NT2/D1 (cell line): ENCODE data around the gene MYOF.

Source experiments
- DNase-seq: peaks from one replicate; pipeline ENCODE4 v3.0.0-alpha.2; 2011; ENCODE audit warnings: low read depth, low spot score
- H3K27me3 ChIP-seq: 2 replicates; pipeline ENCODE4 v1.6.0; 2011; ENCODE audit warnings: mild to moderate bottlenecking; ENCODE audit not compliant: insufficient read length, insufficient read depth
- H3K36me3 ChIP-seq: 2 replicates; pipeline ENCODE4 v1.6.1; 2011; ENCODE audit warnings: mild to moderate bottlenecking, low read length, mixed read lengths; ENCODE audit not compliant: insufficient read depth, insufficient read length
- H3K4me1 ChIP-seq: 2 replicates; pipeline ENCODE4 v1.5.1; 2011; ENCODE audit not compliant: insufficient read depth, insufficient read length
- H3K4me3 ChIP-seq: 2 replicates; pipeline ENCODE4 v1.5.1; 2011; ENCODE audit warnings: low read depth; ENCODE audit not compliant: insufficient read length
- H3K9ac ChIP-seq: 2 replicates; pipeline ENCODE4 v1.6.0; 2011; ENCODE audit warnings: low read depth; ENCODE audit not compliant: insufficient read length
- H3K9me3 ChIP-seq: 2 replicates; pipeline ENCODE4 v1.5.1; 2011; ENCODE audit warnings: mild to moderate bottlenecking, low read length; ENCODE audit not compliant: insufficient read depth
- SUZ12 ChIP-seq: IDR thresholded peaks from 2 replicates; pipeline ENCODE4 v1.6.1; 2011; ENCODE audit not compliant: insufficient read length, insufficient read depth; ENCODE audit errors: extremely low read depth
- YY1 ChIP-seq: IDR thresholded peaks from 2 replicates; pipeline ENCODE4 v1.6.1; 2011; ENCODE audit not compliant: insufficient read length, insufficient read depth
- ZNF274 ChIP-seq: IDR thresholded peaks from 2 replicates; pipeline ENCODE4 v1.6.1; 2011; ENCODE audit warnings: mild to moderate bottlenecking, low read depth, low read length

MYOF gene

GRCh38 chr10:93346108-93346507 lies 136.0 kb downstream of the MYOF start:
- H3K4me3 ChIP-seq, result no peak overlapping the region
- no peaks in the 10 kb centered on the region for H3K9me3 ChIP-seq
- no peak overlapping the region for H3K9ac ChIP-seq
- no peaks in the 10 kb centered on the region for H3K27me3 ChIP-seq
- TF ChIP-seq YY1 (no peak), ZNF274 (no peak)
- peaks cover 60% of the 10 kb centered on the region for H3K36me3 ChIP-seq
- no peaks in the 10 kb centered on the region for H3K4me1 ChIP-seq
- DNase-seq, result no peak

DNA sequence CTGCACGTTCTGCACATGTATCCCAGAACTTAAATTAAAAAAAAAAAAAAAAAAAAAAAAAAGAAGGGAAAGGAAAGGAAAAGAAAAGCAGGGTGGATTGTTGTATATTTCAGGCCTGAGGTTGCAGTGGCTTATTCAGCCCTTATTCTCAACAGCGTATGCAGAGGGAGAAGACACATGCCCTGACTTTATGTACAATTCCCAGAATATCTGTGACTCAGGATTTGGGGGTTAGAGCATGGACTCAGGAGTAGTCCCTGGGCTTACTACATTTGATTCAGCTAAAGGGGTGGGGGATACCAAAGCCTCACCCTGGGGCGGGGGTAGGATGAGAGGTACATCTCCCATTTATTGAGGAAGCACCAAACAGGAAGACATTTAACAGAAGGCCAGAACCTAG lies 137.4 kb downstream of the MYOF start:
- no peak for TF ChIP-seq ZNF274
- no peak for TF ChIP-seq SUZ12
- TF ChIP-seq YY1, result no peak
- no peaks in the 10 kb centered on the region for H3K4me1 ChIP-seq
- H3K36me3 ChIP-seq, result peaks cover 54% of the 10 kb centered on the region
- H3K27me3 ChIP-seq, result no peaks in the 10 kb centered on the region
- H3K9me3 ChIP-seq, result no peaks in the 10 kb centered on the region
- no peak overlapping the region for H3K4me3 ChIP-seq
- no peak for DNase-seq
- H3K9ac ChIP-seq, result no peak overlapping the region

- Histone ChIP-seq H3K4me3 (no peak overlapping the region), H3K9ac (no peak overlapping the region), H3K4me1 (no peaks in the 10 kb centered on the region), H3K9me3 (no peaks in the 10 kb centered on the region), H3K27me3 (no peaks in the 10 kb centered on the region), H3K36me3 (peaks cover 44% of the 10 kb centered on the region)
- no peak for DNase-seq
- TF ChIP-seq SUZ12, result no peak
- no peak for TF ChIP-seq ZNF274
- TF ChIP-seq YY1, result no peak
Observed at GRCh38 chr10:93342921-93343320, 139.2 kb downstream of the MYOF start.

DNA sequence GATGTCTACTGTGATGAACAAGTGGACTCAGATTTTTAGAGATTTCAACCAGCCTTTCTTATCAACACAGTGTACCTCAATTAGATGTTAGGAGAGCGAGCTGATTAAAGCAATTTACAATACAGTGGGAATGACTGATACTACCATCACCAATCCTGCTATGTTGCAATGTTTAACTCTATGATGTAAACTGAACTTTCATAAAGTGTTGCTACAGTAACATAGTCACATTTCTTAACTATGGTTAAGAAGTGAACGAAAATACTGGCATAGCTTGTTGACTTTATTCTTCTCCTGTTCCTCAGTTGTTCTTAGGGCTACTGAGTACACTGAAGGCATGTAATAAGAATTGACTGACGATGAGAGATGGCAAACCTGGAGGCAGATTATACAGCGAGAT lies 139.8 kb downstream of the MYOF start:
- H3K4me3 ChIP-seq, result no peak overlapping the region
- no peak overlapping the region for H3K9ac ChIP-seq
- no peaks in the 10 kb centered on the region for H3K27me3 ChIP-seq
- TF ChIP-seq YY1 (no peak), SUZ12 (no peak), ZNF274 (no peak)
- H3K36me3 ChIP-seq, result peaks cover 43% of the 10 kb centered on the region
- H3K4me1 ChIP-seq, result no peaks in the 10 kb centered on the region
- DNase-seq, result no peak
- H3K9me3 ChIP-seq, result no peaks in the 10 kb centered on the region

DNA sequence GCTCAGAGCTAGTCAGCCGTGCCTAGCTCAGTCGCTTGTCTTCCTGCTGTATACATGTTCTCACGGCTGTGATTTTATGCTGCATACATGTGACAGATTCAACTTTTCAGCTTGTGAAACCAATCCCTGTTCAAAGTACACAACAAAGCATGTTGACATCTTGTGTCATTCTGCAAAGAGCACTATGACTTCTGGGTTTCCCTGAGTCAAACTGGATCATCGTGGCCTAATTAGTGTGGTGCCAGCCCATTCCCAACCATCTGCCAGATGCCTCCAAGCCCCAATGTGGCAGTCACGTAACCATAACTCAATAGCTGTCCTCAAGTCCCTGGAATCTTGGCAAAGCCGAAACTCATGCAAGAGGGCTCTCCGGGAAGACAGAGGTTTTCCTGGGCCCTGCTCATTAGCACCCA lies 144.8 kb downstream of the MYOF start:
- H3K27me3 ChIP-seq, result no peaks in the 10 kb centered on the region
- H3K4me3 ChIP-seq, result no peak overlapping the region
- peaks cover 34% of the 10 kb centered on the region for H3K36me3 ChIP-seq
- no peak for DNase-seq
- H3K4me1 ChIP-seq, result peaks cover 12% of the 10 kb centered on the region
- TF ChIP-seq YY1 (no peak), ZNF274 (no peak), SUZ12 (no peak)
- H3K9ac ChIP-seq, result no peak overlapping the region
- H3K9me3 ChIP-seq, result no peaks in the 10 kb centered on the region

DNA sequence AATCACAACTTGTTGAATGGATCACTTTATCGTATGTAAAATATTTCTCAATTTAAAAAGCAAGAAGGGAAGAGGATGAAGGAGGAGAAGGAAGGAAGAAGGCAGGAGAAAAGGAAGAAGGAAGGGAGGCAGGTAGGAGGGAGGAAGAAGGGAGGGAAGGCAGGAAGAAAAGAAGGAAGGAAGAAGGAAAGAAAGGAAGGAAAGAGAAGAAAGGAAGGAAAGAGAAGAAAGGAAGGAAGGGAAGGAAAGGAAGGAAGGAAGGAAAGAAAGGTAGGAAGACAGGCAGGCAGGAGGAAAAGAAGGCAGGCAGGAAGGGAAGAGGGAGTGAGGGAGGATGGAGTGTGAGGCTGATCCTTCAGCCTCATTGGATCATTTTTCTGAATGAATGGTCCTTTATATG lies 145.5 kb downstream of the MYOF start:
- H3K4me1 ChIP-seq, result peaks cover 12% of the 10 kb centered on the region
- TF ChIP-seq ZNF274 (no peak), SUZ12 (no peak), YY1 (no peak)
- H3K36me3 ChIP-seq, result peaks cover 28% of the 10 kb centered on the region
- H3K27me3 ChIP-seq, result no peaks in the 10 kb centered on the region
- no peak overlapping the region for H3K4me3 ChIP-seq
- no peak for DNase-seq
- H3K9ac ChIP-seq, result no peak overlapping the region
- H3K9me3 ChIP-seq, result no peaks in the 10 kb centered on the region

DNA sequence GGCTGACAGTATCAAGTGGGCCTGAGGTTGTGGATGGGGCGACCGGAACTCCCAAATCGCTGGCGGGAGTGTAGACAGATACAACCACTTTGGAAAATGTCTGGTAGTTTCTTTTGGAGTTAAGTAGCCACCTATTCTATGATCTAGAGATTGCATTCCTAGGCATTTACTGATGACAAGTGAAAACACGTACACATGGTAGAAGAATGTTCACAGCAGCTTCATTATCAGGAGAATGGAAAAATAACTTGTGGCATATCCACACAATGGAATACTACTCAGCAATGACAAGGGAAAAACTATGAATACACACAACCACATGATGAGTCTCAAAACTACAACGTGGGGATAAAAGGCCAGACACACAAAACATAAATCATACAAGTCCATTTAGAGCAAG lies 146.0 kb downstream of the MYOF start:
- DNase-seq, result no peak
- Histone ChIP-seq H3K9ac (no peak overlapping the region), H3K4me3 (no peak overlapping the region), H3K27me3 (no peaks in the 10 kb centered on the region), H3K9me3 (no peaks in the 10 kb centered on the region), H3K36me3 (peaks cover 30% of the 10 kb centered on the region), H3K4me1 (peaks cover 12% of the 10 kb centered on the region)
- TF ChIP-seq YY1 (no peak), SUZ12 (no peak), ZNF274 (no peak)

GRCh38 chr10:93334901-93335327 lies 147.2 kb downstream of the MYOF start:
- no peak overlapping the region for H3K9ac ChIP-seq
- DNase-seq, result no peak
- H3K36me3 ChIP-seq, result peaks cover 28% of the 10 kb centered on the region
- no peaks in the 10 kb centered on the region for H3K27me3 ChIP-seq
- H3K4me1 ChIP-seq, result peaks cover 12% of the 10 kb centered on the region
- no peak for TF ChIP-seq ZNF274
- no peak for TF ChIP-seq SUZ12
- TF ChIP-seq YY1, result no peak
- no peak overlapping the region for H3K4me3 ChIP-seq
- H3K9me3 ChIP-seq, result no peaks in the 10 kb centered on the region
